BJ (cell line): ENCODE measurements around the gene FN3KRP. TPM values are rescaled to one million over a fixed set of nuclear protein-coding genes. Genes with fewer than 3 reads are reported as not detected.

Source experiments
- CTCF ChIA-PET: fragments of 350-600 bp; formaldehyde crosslinking; extraction: SDS; loops from one replicate; lab custom pipeline; 2021; ENCODE audit warnings: antibody characterized with exemption, inconsistent platforms; lab: Yijun Ruan, JAX
- POLR2A ChIA-PET: fragments of 300-600 bp; sonication (Branson Sonifier 250); formaldehyde crosslinking; extraction: SDS; loops from one replicate; lab custom pipeline; 2021; ENCODE audit warnings: antibody characterized with exemption; lab: Charles Lee
- DNase-seq: peaks from one replicate; pipeline ENCODE4 v3.0.0-alpha.2; 2011; ENCODE audit warnings: low read depth
- H3K27me3 ChIP-seq: 2 replicates; pipeline ENCODE4 v1.6.0; 2011; ENCODE audit warnings: low read length; ENCODE audit not compliant: control insufficient read depth, insufficient read depth
- H3K36me3 ChIP-seq: 2 replicates; pipeline ENCODE4 v1.5.1; 2011; ENCODE audit warnings: low read length; ENCODE audit not compliant: control insufficient read depth, insufficient read depth
- H3K4me3 ChIP-seq: 2 replicates; pipeline ENCODE4 v1.5.1; 2011; ENCODE audit warnings: low read depth, mild to moderate bottlenecking, control low read depth, low read length
- polyA plus RNA-seq: library from polyadenylated mRNA; depleted of rRNA; stranded (reverse); fragments of >200 nt; gene quantifications from 2 replicates; pipeline ENCODE4 v1.2.3, GENCODE V29; 2011
- TF ChIP-seq, protein P1 (sequence below): IDR thresholded peaks from 2 replicates; pipeline ENCODE4 v1.5.1; 2011; ENCODE audit warnings: low read depth, mild to moderate bottlenecking, control low read depth, inconsistent platforms, low read length, moderate library complexity; ENCODE audit not compliant: insufficient read depth

The FN3KRP gene
- polyA plus RNA-seq, 1 experiment = 24.9 TPM

DNA sequence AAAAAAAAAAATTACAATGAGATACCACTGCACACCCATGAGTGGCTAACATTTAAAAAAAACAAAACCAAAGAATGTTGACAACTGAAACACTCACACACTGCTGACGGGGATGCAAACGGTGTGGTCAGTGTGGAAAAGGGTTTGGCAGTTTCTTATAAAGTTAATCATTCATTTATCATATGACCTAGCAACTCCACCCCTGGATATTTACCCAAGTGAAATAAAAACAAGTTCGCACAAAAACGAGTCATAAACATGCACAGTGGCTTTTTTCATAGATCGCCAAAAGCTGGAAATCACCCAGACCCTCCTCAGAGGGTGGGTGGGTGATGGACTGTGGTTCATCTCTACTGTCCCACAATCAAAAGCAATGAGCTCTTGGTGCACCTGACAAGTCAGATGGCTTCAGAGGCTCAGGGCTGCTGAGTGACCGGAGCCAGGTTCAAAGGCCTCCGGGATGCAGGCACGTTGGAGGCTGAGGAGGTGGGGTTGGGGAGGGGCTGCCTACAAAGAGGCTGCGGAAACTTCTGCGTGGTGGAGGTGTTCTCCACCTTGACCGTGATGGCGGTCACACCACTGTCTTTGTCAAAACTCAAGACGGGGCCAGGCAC, 32.2 kb upstream of the FN3KRP start:
- Histone ChIP-seq H3K4me3 (no peak overlapping the region), H3K27me3 (no peaks in the 10 kb centered on the region), H3K36me3 (no peaks in the 10 kb centered on the region)
- CTCF ChIA-PET = no interaction called here
- no peak for DNase-seq
- POLR2A ChIA-PET = no interaction called here
- TF ChIP-seq, protein P1, sequence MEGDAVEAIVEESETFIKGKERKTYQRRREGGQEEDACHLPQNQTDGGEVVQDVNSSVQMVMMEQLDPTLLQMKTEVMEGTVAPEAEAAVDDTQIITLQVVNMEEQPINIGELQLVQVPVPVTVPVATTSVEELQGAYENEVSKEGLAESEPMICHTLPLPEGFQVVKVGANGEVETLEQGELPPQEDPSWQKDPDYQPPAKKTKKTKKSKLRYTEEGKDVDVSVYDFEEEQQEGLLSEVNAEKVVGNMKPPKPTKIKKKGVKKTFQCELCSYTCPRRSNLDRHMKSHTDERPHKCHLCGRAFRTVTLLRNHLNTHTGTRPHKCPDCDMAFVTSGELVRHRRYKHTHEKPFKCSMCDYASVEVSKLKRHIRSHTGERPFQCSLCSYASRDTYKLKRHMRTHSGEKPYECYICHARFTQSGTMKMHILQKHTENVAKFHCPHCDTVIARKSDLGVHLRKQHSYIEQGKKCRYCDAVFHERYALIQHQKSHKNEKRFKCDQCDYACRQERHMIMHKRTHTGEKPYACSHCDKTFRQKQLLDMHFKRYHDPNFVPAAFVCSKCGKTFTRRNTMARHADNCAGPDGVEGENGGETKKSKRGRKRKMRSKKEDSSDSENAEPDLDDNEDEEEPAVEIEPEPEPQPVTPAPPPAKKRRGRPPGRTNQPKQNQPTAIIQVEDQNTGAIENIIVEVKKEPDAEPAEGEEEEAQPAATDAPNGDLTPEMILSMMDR = no peak

DNA sequence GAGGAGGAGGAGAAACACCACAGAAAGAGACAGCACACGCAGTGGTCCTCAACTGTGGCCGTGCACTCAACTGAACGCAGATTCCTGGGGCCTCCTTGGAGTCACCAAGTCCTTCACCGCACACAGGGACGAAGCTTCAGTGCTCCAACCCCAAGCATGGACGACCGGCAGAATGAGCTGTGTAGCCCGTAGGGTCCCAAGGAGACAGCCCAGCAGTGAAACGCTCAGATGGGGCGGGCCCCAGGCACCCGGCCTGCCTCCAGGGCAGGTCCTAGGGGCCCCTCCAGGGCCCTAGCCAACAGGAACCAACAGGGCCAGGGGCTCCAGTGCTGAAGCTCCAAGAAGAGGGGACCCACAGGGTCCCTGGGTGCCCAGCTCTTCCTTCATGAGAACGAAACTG, 31.2 kb upstream of the FN3KRP start:
- POLR2A ChIA-PET = no interaction called here
- no peaks in the 10 kb centered on the region for H3K27me3 ChIP-seq
- TF ChIP-seq, protein P1 = no peak
- DNase-seq = no peak
- CTCF ChIA-PET = no interaction called here
- H3K4me3 ChIP-seq = no peak overlapping the region
- H3K36me3 ChIP-seq = no peaks in the 10 kb centered on the region

DNA sequence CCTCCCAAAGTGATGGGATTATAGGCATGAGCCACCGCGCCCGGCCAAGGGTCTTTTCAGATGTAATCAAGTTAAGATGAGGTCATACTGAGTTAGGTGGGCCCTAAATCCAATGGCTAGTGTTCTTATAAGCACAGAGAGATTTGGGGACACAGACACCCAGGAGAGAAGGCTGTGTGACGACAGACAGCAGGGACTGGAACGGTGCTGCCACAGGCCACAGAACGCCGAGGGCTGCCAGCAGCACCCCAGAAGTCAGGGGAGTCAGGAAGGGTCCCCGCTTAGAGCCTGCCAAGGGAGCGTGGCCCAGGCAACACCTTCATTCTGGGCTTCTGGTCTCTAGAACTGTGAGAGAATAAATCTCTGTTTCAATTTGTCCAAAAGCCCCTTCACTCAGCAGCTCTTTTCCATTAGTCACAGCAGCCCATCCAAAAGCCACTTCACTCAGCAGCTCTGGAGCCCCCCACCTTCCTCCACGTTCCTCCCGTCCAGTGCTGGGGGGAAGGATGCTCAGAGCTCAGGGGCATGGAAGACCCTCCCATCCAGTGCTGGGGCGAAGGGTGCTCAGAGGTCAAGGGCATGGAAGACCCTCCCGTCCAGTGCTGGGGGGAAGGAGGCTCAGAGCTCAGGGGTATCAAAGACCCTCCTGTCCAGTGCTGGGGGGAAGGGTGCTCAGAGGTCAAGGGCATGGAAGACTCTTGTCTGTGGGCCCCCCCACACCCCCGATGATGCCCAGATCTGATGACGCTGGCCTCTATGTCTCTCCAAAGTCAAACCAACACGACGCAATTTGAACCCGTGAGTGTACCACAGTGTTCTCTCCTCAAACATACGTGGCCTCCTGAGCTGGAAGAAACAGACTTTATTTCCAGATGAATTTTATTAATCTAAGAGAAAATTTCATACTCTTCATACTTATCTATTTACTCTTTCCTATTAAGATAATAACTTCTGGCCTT, 29.9 kb upstream of the FN3KRP start:
- POLR2A ChIA-PET = no interaction called here

DNA sequence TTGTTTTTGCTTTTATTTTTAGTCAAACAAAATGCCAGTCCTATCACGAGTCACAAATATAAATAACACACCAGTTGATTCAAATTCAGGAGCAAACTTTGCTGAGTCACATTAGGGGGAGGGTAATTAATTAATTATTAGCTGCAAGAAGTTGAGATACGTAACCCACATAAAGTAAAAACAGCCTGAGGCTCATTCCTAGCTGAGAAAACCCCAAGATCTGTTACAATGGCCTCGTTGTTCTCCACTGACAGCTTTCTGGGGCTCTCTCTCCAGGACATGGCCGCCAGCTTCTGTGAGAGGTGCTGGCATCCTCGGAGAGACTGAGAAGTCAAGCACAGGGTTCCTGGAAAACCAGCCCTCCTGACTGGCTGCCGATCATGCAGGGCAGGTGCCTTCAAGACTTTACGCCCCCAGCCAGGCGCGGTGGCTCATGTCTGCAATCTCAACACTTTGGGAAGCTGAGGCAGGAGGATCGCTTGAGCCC, 29.1 kb upstream of the FN3KRP start:
- H3K27me3 ChIP-seq = no peaks in the 10 kb centered on the region
- TF ChIP-seq, protein P1 = no peak
- no peak for DNase-seq
- POLR2A ChIA-PET = no interaction called here
- CTCF ChIA-PET = interaction anchor here (1.3 kb wide), 1 partner anchor 18 kb away, joined by 5 read pairs; no protein-coding TSS in a partner anchor
- H3K36me3 ChIP-seq = no peaks in the 10 kb centered on the region
- H3K4me3 ChIP-seq = no peak overlapping the region

More for the DNA sequence above, 29.9 kb upstream of the FN3KRP start:
- no peak for DNase-seq
- Histone ChIP-seq H3K27me3 (no peaks in the 10 kb centered on the region), H3K4me3 (no peak overlapping the region), H3K36me3 (no peaks in the 10 kb centered on the region)
- TF ChIP-seq, protein P1 = no peak
- CTCF ChIA-PET = interaction anchor here (1.3 kb wide), 1 partner anchor 18 kb away, joined by 5 read pairs; no protein-coding TSS in a partner anchor

DNA sequence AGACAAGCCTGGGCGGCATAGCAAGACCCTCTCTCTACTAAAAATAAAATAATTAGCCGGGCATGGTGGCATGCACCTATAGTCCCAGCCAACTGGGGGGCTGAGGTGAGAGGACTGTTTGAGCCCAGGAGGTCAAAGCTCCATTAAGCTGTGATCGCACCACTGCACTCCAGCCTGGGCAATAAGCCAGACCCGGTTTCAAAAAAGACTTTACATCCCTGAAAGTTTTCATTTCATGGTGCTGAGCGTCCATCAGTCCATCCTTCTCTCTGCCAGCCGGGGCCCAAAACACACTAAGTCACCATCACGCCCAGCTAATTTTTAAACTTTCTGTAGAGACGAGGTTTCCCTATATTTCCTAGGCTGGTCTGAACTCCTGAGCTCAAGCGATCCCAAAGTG, 28.6 kb upstream of the FN3KRP start:
- TF ChIP-seq, protein P1 = no peak
- ChIA-PET CTCF (interaction anchor here (1.3 kb wide), 1 partner anchor 19 kb away, joined by 5 read pairs; no protein-coding TSS in a partner anchor), POLR2A (no interaction called here)
- DNase-seq = no peak
- Histone ChIP-seq H3K36me3 (no peaks in the 10 kb centered on the region), H3K4me3 (no peak overlapping the region), H3K27me3 (no peaks in the 10 kb centered on the region)
